ENCODE measurements around the gene PRKN. TPM values are rescaled to one million over a fixed set of nuclear protein-coding genes. Genes with fewer than 3 reads are reported as not detected.

Gene PRKN
- total RNA-seq, 1 donor from 2014 or later, result 7.0 TPM

DNA sequence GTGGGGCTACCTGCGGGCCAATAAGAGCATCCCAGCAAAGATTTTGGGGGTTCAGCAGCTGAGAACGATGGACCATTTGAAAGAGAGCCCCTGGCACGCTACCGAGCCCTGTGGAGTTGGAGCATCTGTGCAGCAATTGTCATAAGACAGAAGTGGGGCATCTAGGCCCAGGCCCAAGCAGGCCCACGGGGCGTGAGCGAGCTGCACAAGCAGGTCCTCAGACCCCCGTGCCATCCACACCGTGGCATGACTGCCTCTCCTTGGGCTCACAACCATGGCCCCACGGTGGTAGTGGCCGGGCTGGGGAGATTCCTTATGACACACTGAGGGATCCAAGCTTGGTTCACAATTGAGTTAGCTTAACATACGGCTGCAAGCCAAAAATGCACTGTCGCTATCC is 1350.5 kb downstream of the PRKN start:
- Mint-ChIP-seq H3K4me3 (ENCODE audit: unreplicated experiment) (no peak overlapping the region), H3K27ac (ENCODE audit: unreplicated experiment) (no peak overlapping the region), H3K36me3 (ENCODE audit: unreplicated experiment) (peaks cover 4% of the 10 kb centered on the region), H3K4me1 (ENCODE audit: low read depth, unreplicated experiment) (peaks cover 6% of the 10 kb centered on the region), H3K27me3 (ENCODE audit: unreplicated experiment) (no peaks in the 10 kb centered on the region), H3K9me3 (ENCODE audit: unreplicated experiment) (peaks cover 4% of the 10 kb centered on the region)
- no peak for DNase-seq
- no peak for TF ChIP-seq CTCF (IDR thresholded peaks at IDR 0.05; ENCODE audit: partially characterized antibody, unreplicated experiment)

DNA sequence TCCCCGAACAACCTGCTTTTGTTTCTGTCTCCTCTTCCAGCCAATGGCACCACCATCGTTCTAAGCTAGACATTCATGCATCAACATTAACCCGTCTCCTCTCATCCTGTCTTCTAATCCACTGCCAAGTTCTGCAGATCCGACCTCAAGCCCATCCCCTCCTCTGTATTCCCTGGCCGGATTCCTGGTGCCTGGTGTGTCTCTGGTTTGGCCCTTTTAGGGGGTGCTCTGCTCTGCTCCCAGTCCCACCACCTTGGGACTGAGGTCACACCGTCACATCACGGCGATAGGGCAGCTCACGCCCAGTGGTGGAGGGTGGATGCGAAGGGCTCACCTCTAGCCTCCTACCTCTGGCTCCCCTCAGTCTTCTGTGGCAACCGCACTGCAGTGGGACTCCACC is 1351.2 kb downstream of the PRKN start:
- Mint-ChIP-seq H3K9me3 (ENCODE audit: unreplicated experiment) (peaks cover 4% of the 10 kb centered on the region), H3K27me3 (ENCODE audit: unreplicated experiment) (no peaks in the 10 kb centered on the region)
- DNase-seq, result no peak

DNA sequence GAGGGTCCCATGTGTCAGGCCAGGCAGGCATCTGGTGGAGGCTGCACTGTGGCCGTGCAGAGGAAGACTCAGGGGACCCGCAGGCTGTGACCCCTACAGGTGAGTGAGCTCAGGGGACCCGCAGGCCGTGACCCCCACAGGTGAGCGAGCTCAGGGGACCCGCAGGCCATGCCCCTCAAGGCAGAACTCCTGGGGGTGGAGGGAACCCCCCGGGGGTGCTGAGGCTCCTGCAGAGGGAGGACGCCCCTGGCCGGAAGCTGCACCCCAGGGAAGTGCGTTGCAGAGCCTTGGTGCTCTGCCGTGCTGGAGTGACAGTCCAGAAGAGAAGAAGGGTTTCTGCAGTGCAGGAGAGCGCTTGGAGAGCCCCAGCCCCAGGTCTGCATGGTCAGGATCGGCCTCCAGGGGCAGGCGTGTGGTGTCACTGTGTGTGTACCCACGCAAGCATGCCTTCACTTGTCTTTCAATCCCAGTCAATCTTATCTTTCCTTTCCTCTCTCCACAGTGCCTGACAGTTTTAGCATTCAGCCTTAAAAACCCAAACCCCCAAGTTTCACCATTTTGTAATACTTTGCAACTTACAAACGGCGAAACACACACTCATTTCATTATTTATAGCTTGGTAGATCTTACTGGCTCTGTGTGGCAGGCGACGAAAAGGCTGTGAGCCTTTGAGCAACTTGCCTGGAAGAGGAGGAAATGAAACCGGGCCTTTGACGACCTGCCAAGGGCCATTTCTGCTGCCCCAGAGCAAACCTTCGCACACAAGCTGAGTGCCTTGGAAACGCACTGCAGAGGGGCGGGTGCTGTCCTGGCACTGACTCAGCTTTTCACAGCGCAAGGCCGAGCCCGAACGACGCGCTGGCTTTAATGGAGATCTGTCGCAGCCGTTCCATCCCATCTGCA is 1352.3 kb downstream of the PRKN start:
- peaks cover 4% of the 10 kb centered on the region for H3K36me3 Mint-ChIP-seq (ENCODE audit: unreplicated experiment)
- no peak overlapping the region for H3K4me3 Mint-ChIP-seq (ENCODE audit: unreplicated experiment)
- H3K4me1 Mint-ChIP-seq (ENCODE audit: low read depth, unreplicated experiment), result peaks cover 6% of the 10 kb centered on the region
- no peak overlapping the region for H3K27ac Mint-ChIP-seq (ENCODE audit: unreplicated experiment)
- no peak for TF ChIP-seq CTCF (IDR thresholded peaks at IDR 0.05; ENCODE audit: partially characterized antibody, unreplicated experiment)
- DNase-seq, result peak; percentile 40
- no peaks in the 10 kb centered on the region for H3K27me3 Mint-ChIP-seq (ENCODE audit: unreplicated experiment)
- H3K9me3 Mint-ChIP-seq (ENCODE audit: unreplicated experiment), result peaks cover 6% of the 10 kb centered on the region

More for the DNA sequence above, 1351.2 kb downstream of the PRKN start:
- Mint-ChIP-seq H3K4me3 (ENCODE audit: unreplicated experiment) (no peak overlapping the region), H3K27ac (ENCODE audit: unreplicated experiment) (no peak overlapping the region), H3K36me3 (ENCODE audit: unreplicated experiment) (peaks cover 4% of the 10 kb centered on the region), H3K4me1 (ENCODE audit: low read depth, unreplicated experiment) (peaks cover 6% of the 10 kb centered on the region)
- TF ChIP-seq CTCF (IDR thresholded peaks at IDR 0.05; ENCODE audit: partially characterized antibody, unreplicated experiment), result no peak

GRCh38 chr6:161373905-161374451 is 1353.6 kb downstream of the PRKN start:
- no peak overlapping the region for H3K4me3 Mint-ChIP-seq (ENCODE audit: unreplicated experiment)
- peaks cover 4% of the 10 kb centered on the region for H3K9me3 Mint-ChIP-seq (ENCODE audit: unreplicated experiment)
- peak; percentile 93 for TF ChIP-seq CTCF (IDR thresholded peaks at IDR 0.05; ENCODE audit: partially characterized antibody, unreplicated experiment)
- H3K36me3 Mint-ChIP-seq (ENCODE audit: unreplicated experiment), result peaks cover 4% of the 10 kb centered on the region
- H3K4me1 Mint-ChIP-seq (ENCODE audit: low read depth, unreplicated experiment), result peaks cover 2% of the 10 kb centered on the region
- no peaks in the 10 kb centered on the region for H3K27me3 Mint-ChIP-seq (ENCODE audit: unreplicated experiment)
- peak; percentile 88 for DNase-seq
- H3K27ac Mint-ChIP-seq (ENCODE audit: unreplicated experiment), result no peak overlapping the region

DNA sequence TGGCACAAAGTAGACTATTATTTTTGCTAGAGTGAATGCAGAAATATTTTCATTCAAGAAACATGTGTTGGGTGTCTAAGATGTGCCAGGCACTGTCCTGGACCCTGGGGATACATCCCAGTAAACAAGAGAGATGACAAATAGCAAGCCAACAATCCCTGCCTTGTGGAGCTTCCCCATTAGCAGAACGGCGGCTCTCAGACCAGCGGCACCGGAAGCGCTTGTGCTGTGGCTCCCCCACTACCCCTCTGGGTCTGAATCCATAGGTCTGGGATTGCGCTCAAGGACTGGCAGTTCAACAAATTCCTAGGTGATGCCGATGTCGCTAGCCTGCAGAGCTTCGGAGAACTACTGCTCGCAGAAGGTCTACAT is 1355.2 kb downstream of the PRKN start:
- Mint-ChIP-seq H3K36me3 (ENCODE audit: unreplicated experiment) (no peaks in the 10 kb centered on the region), H3K4me1 (ENCODE audit: low read depth, unreplicated experiment) (peaks cover 2% of the 10 kb centered on the region), H3K27me3 (ENCODE audit: unreplicated experiment) (no peaks in the 10 kb centered on the region), H3K27ac (ENCODE audit: unreplicated experiment) (no peak overlapping the region), H3K9me3 (ENCODE audit: unreplicated experiment) (peaks cover 4% of the 10 kb centered on the region), H3K4me3 (ENCODE audit: unreplicated experiment) (no peak overlapping the region)
- no peak for DNase-seq
- TF ChIP-seq CTCF (IDR thresholded peaks at IDR 0.05; ENCODE audit: partially characterized antibody, unreplicated experiment), result peak; percentile 1
